Left ventricle myocardium inferior (tissue), 1 donor: ENCODE data around the gene MFSD6. TPM values are rescaled to one million over a fixed set of nuclear protein-coding genes. Genes with fewer than 3 reads are reported as not detected.

Source experiments
- DNase-seq: peaks from one replicate; pipeline ENCODE4 v3.0.0-alpha.2; 2020
- H3K27ac ChIP-seq: fragments of 200-600 bp; replicated peaks from 2 replicates; pipeline ENCODE4 v1.8.0; 2021
- H3K27me3 ChIP-seq: fragments of 200-600 bp; 2 replicates; pipeline ENCODE4 v1.8.0; 2021; ENCODE audit warnings: low read depth
- H3K36me3 ChIP-seq: fragments of 200-600 bp; 2 replicates; pipeline ENCODE4 v1.8.0; 2021
- H3K4me1 ChIP-seq: fragments of 200-600 bp; 2 replicates; pipeline ENCODE4 v1.8.0; 2021
- H3K4me3 ChIP-seq: fragments of 200-600 bp; 2 replicates; pipeline ENCODE4 v1.8.0; 2021; ENCODE audit warnings: mild to moderate bottlenecking, moderate library complexity
- H3K9me3 ChIP-seq: fragments of 200-600 bp; replicated peaks from 2 replicates; pipeline ENCODE4 v1.8.0; 2021
- intact Hi-C: fragments of 100-400 bp; cut with micrococcal nuclease; formaldehyde crosslinking; loops from one replicate; pipeline ENCODE4 v1.11.0; 2022
- total RNA-seq: library from RNA; stranded (reverse); fragmentation: NEBNext Ultra II Directional; extraction: Animal tissue kit (Norgen Biotek cat#: 25700); gene quantifications from one replicate; pipeline ENCODE4 v1.2.1, GENCODE V29; 2021
- TF ChIP-seq, protein P1 (sequence below): fragments of 200-600 bp; IDR thresholded peaks from 2 replicates; pipeline ENCODE4 v1.8.0; 2021; ENCODE audit warnings: antibody characterized with exemption, mild to moderate bottlenecking, borderline replicate concordance
- donor health status: DM: no; HTN: yes; CAD: no; lungs with severe emphysema.

MFSD6 gene
- total RNA-seq, 1 donor from 2014 or later = 21.4 TPM

DNA sequence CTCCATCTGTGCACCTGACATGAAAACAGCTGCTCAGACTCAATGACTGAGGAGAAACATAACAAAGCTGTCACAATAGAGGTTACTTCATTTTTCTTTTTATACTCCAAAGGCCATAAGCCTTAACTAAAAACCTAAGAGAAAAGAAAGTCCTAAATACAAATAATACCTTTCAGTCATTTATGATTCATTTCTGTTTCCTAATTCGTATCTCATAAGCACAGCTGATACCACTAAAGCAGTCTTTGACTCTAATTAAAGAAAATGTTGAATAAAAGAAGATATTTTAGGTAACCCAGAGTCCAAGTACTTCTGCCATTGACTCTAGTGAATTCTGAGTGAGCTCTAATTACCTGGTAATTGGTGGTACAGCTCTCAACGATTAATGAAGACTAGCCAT lies 105.7 kb downstream of the MFSD6 start:
- TF ChIP-seq, protein P1, sequence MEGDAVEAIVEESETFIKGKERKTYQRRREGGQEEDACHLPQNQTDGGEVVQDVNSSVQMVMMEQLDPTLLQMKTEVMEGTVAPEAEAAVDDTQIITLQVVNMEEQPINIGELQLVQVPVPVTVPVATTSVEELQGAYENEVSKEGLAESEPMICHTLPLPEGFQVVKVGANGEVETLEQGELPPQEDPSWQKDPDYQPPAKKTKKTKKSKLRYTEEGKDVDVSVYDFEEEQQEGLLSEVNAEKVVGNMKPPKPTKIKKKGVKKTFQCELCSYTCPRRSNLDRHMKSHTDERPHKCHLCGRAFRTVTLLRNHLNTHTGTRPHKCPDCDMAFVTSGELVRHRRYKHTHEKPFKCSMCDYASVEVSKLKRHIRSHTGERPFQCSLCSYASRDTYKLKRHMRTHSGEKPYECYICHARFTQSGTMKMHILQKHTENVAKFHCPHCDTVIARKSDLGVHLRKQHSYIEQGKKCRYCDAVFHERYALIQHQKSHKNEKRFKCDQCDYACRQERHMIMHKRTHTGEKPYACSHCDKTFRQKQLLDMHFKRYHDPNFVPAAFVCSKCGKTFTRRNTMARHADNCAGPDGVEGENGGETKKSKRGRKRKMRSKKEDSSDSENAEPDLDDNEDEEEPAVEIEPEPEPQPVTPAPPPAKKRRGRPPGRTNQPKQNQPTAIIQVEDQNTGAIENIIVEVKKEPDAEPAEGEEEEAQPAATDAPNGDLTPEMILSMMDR = no peak
- Histone ChIP-seq H3K4me1 (no peaks in the 10 kb centered on the region), H3K27me3 (no peaks in the 10 kb centered on the region), H3K9me3 (no peaks in the 10 kb centered on the region), H3K36me3 (no peaks in the 10 kb centered on the region), H3K4me3 (no peak overlapping the region), H3K27ac (no peak overlapping the region)
- intact Hi-C loops = loop anchor here (5.0 kb wide), 1 partner anchor 132 kb away; no protein-coding TSS in a partner anchor
- DNase-seq = no peak

- Histone ChIP-seq H3K27me3 (no peaks in the 10 kb centered on the region), H3K4me1 (no peaks in the 10 kb centered on the region), H3K36me3 (no peaks in the 10 kb centered on the region), H3K9me3 (no peaks in the 10 kb centered on the region), H3K27ac (no peak overlapping the region), H3K4me3 (no peak overlapping the region)
- intact Hi-C loops = loop anchor here (5.0 kb wide), 1 partner anchor 132 kb away; no protein-coding TSS in a partner anchor
- TF ChIP-seq, protein P1 = no peak
- no peak for DNase-seq
These were observed 106.5 kb downstream of the MFSD6 start for GRCh38 chr2:190514676-190515075.

DNA sequence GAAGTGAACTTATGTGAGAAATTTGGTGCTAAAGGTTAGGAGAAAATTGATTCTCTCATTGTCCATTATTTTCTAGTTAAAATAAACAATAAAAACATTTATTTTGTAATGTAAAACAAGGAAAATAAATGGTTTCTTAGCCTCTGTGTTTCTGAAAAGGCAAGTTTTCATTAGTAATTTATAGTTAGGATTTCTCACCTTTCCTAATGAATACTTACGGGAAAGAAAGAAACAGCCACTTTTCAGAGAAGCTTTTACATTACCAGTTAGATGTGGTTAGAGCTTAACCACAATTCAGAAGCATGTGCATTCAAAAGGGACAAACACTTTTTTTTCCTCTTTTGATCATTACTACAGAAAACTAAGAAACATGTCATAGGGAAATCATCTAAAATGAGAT lies 107.5 kb downstream of the MFSD6 start:
- TF ChIP-seq, protein P1 = no peak
- Histone ChIP-seq H3K27ac (no peak overlapping the region), H3K4me3 (no peak overlapping the region), H3K27me3 (no peaks in the 10 kb centered on the region), H3K36me3 (no peaks in the 10 kb centered on the region), H3K4me1 (no peaks in the 10 kb centered on the region), H3K9me3 (no peaks in the 10 kb centered on the region)
- DNase-seq = no peak
- intact Hi-C loops = no loop called here

- Histone ChIP-seq H3K27ac (no peak overlapping the region), H3K36me3 (no peaks in the 10 kb centered on the region), H3K9me3 (no peaks in the 10 kb centered on the region), H3K4me3 (no peak overlapping the region), H3K27me3 (no peaks in the 10 kb centered on the region), H3K4me1 (no peaks in the 10 kb centered on the region)
- no peak for DNase-seq
- intact Hi-C loops = no loop called here
- TF ChIP-seq, protein P1 = no peak
These were observed 109.3 kb downstream of the MFSD6 start for GRCh38 chr2:190517468-190517867.

DNA sequence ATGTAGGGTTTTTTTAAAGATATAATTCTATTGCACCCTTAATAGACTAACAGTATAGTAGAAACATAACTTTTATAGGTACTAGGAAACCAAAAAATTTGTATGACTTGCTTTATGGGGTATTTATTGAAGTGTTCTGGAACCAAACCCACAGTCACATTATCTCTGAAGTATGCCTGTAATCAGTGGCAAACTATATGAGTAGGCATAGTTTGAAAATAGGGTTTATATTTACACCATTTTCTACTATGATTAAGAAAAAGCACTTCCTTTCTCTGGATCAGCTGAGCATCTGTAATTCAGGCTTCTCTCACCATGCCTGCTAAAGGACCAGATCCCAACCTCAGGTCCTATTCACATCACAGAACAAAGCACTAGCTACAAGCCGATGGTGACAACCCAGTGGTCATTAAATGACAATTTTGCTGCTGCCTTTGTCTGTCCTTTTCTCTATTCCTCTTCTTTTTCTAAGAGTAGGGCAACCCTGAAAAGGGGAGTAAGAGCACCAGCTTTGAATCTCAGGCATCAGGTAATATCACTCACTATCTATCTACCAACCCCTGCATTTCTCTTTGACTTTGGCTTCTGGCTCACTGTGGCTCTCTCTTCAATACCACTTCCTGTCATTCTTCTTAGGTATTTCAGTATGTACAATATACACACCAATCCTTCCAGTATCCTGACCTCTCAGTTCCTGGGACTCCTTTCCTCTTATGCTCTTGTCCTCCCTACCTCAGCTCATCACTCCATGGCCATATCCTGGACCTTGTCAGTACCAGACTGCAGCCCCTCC lies 112.0 kb downstream of the MFSD6 start:
- Histone ChIP-seq H3K9me3 (no peaks in the 10 kb centered on the region), H3K27ac (no peak overlapping the region), H3K27me3 (no peaks in the 10 kb centered on the region), H3K4me1 (no peaks in the 10 kb centered on the region), H3K36me3 (no peaks in the 10 kb centered on the region), H3K4me3 (no peak overlapping the region)
- TF ChIP-seq, protein P1 = no peak
- intact Hi-C loops = no loop called here
- no peak for DNase-seq
